ENCODE measurements around the gene SFRP2. TPM values are rescaled to one million over a fixed set of nuclear protein-coding genes. Genes with fewer than 3 reads are reported as not detected.

SFRP2 gene
- total RNA-seq, 2 donors from 2014 or later, result 3.3 to 8.3 TPM

GRCh38 chr4:153798901-153799693, 10.2 kb upstream of the SFRP2 start:
- DNase-seq (no peak), ATAC-seq (no peak)
- intact Hi-C loops (cut with DNase I), result loop anchor here in 1 of 2 donors (10.0 kb wide), 1 partner anchor 226 kb away; no protein-coding TSS in a partner anchor

DNA sequence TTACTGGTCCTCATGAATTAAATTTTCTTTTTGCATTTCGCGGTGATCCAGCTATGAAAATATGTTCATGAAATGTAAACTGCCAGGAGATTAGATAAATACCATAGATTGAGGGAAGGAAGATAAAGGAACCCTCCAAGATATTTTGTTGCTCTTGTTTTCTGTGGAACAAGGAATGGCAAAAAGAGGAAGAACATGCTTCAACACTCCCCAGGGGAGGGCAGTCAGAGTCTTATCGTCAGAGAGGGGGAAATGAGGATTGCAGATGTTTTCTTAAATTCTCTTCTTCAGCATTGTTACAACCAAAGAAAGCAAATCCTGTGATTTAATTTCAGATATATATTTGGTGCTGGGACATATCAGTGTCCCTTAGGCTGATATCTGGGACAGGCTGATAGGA, 9.5 kb upstream of the SFRP2 start:
- DNase-seq (no peak), ATAC-seq (no peak)
- intact Hi-C loops (cut with DNase I), result loop anchor here in 1 of 2 donors (10.0 kb wide), 1 partner anchor 226 kb away; no protein-coding TSS in a partner anchor

- no peak for DNase-seq
- intact Hi-C loops (cut with DNase I), result loop anchor here (5.0 to 10.0 kb wide), 3 partner anchors 231 to 523 kb away; no protein-coding TSS in a partner anchor
- no peak for ATAC-seq
These were observed 5.1 kb upstream of the SFRP2 start for GRCh38 chr4:153794006-153794405.

GRCh38 chr4:153792618-153793247, 3.9 kb upstream of the SFRP2 start:
- ATAC-seq (peak in 1 of 2 donors; percentile 10), DNase-seq (no peak)
- intact Hi-C loops (cut with DNase I), result loop anchor here (5.0 to 10.0 kb wide), 3 partner anchors 232 to 525 kb away; no protein-coding TSS in a partner anchor

GRCh38 chr4:153791746-153792617, 3.1 kb upstream of the SFRP2 start:
- peak; percentile 68 for DNase-seq
- ATAC-seq, result peak; percentile 56 to 72
- intact Hi-C loops (cut with DNase I), result loop anchor here (5.0 to 10.0 kb wide), 3 partner anchors 233 to 525 kb away; no protein-coding TSS in a partner anchor

GRCh38 chr4:153790962-153791551, 2.2 kb upstream of the SFRP2 start:
- ATAC-seq (peak; percentile 27 to 57), DNase-seq (peak; percentile 55)
- intact Hi-C loops (cut with DNase I), result loop anchor here (5.0 to 10.0 kb wide), 3 partner anchors 234 to 526 kb away; no protein-coding TSS in a partner anchor

DNA sequence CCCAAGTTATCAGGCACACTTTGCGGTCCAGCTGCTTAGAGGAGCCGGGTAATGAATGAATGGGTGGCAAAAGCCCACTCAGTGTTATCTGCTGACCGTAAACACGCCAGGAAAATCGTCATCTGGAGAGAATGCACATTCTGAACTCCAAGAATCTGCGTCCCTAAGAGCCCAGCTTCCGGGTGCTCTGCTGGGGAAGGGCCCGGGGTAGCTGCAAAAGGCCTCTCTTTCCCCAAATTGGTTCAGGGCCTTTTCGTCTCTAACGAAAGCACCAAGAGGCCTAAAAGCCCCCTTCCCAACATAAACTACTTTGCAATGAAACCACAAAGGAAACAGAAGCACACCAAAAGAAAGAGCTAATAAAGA, 1.6 kb upstream of the SFRP2 start:
- ATAC-seq (no peak), DNase-seq (no peak)
- intact Hi-C loops (cut with DNase I), result loop anchor here (5.0 to 10.0 kb wide), 3 partner anchors 234 to 527 kb away; no protein-coding TSS in a partner anchor

GRCh38 chr4:153789741-153790499, 1.0 kb upstream of the SFRP2 start:
- DNase-seq (no peak), ATAC-seq (no peak)
- intact Hi-C loops (cut with DNase I), result loop anchor here (5.0 to 10.0 kb wide), 4 partner anchors 235 to 717 kb away; no protein-coding TSS in a partner anchor

DNA sequence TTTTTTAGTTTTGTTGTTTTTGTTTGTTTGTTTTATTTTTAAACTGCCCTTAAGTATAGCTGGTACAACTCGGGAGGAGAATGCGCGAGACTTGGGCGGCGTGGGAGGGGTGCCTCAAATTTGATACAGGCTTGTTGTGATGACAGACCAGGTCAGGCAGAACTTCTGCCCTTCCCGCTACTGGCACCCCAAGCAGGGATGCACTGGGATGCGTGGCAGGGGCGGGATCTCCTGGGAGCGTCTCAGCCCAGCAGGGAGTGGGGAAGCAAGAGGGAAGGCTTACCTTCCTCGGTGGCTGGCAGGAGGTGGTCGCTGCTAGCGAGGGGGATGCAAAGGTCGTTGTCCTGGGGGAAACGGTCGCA, 851 bp downstream of the SFRP2 start:
- intact Hi-C loops (cut with DNase I), result loop anchor here in 1 of 2 donors (5.0 kb wide), 1 partner anchor 719 kb away; no protein-coding TSS in a partner anchor
- DNase-seq, result no peak

DNA sequence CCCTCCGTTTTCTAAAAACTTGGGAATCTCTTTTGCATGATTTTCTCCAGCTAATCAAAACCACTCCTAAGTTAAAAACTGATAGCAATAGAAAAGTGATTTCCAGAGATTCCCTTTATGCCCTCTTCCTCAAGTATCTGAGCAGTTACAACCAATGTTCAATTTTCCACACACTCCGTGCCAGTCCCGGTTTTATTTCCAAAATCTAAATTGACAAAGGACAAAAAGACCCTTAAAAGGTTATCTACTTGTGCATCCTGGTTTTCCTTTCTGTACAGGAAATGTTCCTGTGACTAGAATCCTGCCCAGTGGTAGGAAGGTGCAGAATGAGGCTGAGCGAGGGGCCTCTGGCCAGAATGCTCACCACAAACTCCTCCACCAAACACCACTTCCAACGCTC, 1.3 kb downstream of the SFRP2 start:
- DNase-seq (no peak), ATAC-seq (no peak)
- intact Hi-C loops (cut with DNase I), result loop anchor here in 1 of 2 donors (5.0 kb wide), 1 partner anchor 720 kb away; no protein-coding TSS in a partner anchor

More for the DNA sequence above, 851 bp downstream of the SFRP2 start:
- no peak for ATAC-seq

DNA sequence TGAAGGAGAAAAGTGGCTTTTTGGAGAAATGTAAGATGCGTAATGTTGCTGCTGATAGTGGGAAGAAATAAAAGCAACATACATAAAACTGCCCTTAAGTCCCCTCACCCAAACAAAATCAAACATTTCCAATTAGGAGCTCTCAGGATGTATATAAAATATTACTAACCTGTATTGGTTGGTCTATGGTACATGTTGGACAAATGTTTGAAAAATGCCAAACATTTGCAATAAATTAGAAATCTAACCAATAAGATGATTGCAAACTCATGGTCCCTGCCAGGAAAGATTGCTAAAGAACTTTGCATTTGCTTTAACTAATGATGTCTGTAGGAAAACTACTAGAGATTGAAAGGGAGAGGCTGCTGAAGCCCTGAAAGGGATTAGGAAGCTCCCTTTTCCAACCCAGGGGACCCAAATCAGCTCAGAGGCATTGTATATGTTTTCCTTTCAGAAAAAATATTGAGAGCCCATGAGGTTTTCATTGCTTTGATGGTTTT, 1.8 kb downstream of the SFRP2 start:
- ATAC-seq, result no peak
- DNase-seq, result no peak
- intact Hi-C loops (cut with DNase I), result loop anchor here in 1 of 2 donors (5.0 kb wide), 1 partner anchor 720 kb away; no protein-coding TSS in a partner anchor

GRCh38 chr4:153785910-153786721, 2.8 kb downstream of the SFRP2 start:
- DNase-seq (no peak), ATAC-seq (no peak)
- intact Hi-C loops (cut with DNase I), result loop anchor here in 1 of 2 donors (5.0 kb wide), 1 partner anchor 721 kb away; no protein-coding TSS in a partner anchor

DNA sequence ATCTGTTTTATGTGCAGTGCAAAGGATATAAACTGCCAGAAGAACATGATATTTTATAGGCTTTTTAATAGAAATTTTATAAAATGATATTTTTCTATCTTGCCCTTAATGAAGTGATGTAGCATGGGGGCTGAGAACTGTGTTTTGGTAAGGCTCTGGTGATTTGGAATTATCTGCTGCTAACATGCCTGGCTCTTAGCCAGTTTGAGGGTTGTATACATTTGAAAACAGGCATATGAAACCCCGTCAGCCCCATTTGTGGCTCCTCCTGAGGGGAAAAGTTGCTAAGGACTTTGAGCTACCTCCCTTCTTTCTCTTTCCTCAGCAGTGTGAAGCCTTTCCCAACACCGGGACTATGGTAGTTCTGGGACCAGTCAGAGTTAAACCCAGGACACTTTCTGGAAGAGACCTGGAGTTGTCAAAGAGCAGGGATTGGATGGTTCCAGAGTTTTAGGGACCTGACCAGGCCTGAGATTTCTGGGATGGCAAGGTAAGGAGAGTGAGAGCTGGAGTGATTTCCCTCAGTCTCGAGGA, 4.7 kb downstream of the SFRP2 start:
- ATAC-seq (no peak), DNase-seq (no peak)
- intact Hi-C loops (cut with DNase I), result no loop called here

GRCh38 chr4:153782581-153782980, 6.3 kb downstream of the SFRP2 start:
- no peak for ATAC-seq
- no peak for DNase-seq
- intact Hi-C loops (cut with DNase I), result no loop called here

DNA sequence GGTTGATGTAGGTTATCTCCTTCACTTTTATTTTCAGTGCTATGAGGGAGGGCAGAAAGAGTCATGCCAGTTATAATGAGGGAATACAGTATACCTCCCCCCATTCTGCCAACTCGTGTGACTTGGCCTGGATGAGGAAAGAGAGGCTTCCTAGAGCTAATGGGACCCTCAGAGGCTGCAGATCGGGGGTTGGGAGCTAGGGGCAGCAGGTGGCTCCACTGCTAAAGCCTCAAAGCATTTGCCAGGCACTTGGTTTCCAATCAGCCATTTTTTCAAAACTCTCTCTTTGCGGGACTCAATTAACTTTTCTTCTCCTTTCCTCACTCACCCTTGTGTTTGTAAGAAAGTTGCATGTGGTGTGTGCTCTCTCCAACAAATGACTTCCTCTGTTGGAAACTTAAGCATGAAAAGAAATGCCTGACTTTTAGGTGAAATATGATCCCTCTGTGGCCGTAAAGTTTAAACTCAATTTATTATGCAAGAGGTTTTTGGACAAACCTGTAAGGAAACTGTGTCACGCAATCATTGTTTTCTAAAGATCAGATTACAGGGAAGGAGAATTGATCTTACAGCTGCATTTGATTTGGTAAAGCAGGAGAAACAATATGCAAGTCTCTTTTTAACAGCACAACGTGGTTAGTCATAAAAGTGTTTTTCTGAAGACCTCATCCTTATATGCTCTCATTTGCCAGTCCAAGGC, 7.0 kb downstream of the SFRP2 start:
- DNase-seq (no peak), ATAC-seq (no peak)
- intact Hi-C loops (cut with DNase I), result no loop called here

DNA sequence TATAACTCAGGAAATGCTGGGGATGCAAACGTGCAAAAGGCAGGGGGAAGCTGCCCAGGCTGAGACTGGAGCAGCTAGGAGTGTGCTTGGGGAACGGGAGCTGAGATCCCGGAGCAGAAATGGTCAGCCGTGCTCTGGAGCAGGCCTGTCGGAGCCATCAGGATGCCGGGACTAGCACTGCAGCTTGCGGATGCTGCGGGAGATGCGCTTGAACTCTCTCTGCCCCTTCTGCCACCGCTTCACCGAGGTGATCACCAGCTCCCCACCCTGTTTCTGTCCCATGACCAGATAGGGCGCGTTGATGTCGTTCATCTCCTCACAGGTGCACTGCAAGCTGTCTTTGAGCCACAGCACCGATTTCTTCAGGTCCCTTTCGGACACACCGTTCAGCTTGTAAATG, 7.6 kb downstream of the SFRP2 start:
- intact Hi-C loops (cut with DNase I), result no loop called here
- DNase-seq (no peak), ATAC-seq (no peak)

All from left cardiac atrium (tissue), 4 donors.